ENCODE data around the gene CCIN. TPM values are rescaled to one million over a fixed set of nuclear protein-coding genes. Genes with fewer than 3 reads are reported as not detected.

The CCIN gene
- total and polyA plus RNA-seq, 2 of the 4 experiments (the other 2 are of a cell fraction): 0.80 to 1.1 TPM

GRCh38 chr9:36135741-36136271 lies 33.4 kb upstream of the CCIN start:
- Histone ChIP-seq H2AFZ (replicated peaks; ENCODE audit: low read length, poor library complexity) (peak overlapping the region; percentile 95), H3K9me1 (ENCODE audit: insufficient read depth, low read length) (peaks cover 15% of the 10 kb centered on the region), H3K4me3 (ENCODE audit: insufficient read depth, low read depth, low read length) (peak overlapping the region; percentile 78), H3K4ac (ENCODE audit: low read depth, low read length) (peak overlapping the region; percentile 85), H2BK20ac (ENCODE audit: low read depth, low read length) (0 out of 2 replicates have a peak overlapping the region, but pooled peaks have one; percentile 5), H3K79me1 (ENCODE audit: low read depth in 1 of 2, low read length in 2 of 2) (peaks cover 29 to 39% of the 10 kb centered on the region in 2 experiments), H3K27ac (ENCODE audit: insufficient read depth, low read length) (no peak overlapping the region; the same call in 1 of the 2 replicates), H2BK5ac (ENCODE audit: low read depth, low read length, poor library complexity, severe bottlenecking) (no peak overlapping the region), H4K91ac (ENCODE audit: insufficient read depth, low read depth, low read length) (peak overlapping the region; percentile 21; the same call in 1 of the 2 replicates), H3K4me1 (ENCODE audit: control insufficient read depth, insufficient read depth, low read length) (peaks cover 17% of the 10 kb centered on the region), H3K9me3 (ENCODE audit: control insufficient read depth, insufficient read depth, low read length) (no peaks in the 10 kb centered on the region), H2BK120ac (ENCODE audit: low read depth, low read length) (peak overlapping the region; percentile 68), H3K14ac (replicated peaks; ENCODE audit: low read depth, low read length) (0 out of 2 replicates have a peak overlapping the region, but pooled peaks have one; percentile 6), H2AK9ac (replicated peaks; ENCODE audit: low read depth, low read length, poor library complexity) (peak overlapping the region; percentile 60), H4K20me1 (ENCODE audit: insufficient read depth, low read length) (peaks cover 31% of the 10 kb centered on the region), H2BK15ac (ENCODE audit: low read depth, low read length) (peak overlapping the region; percentile 49; the same call in 1 of the 3 replicates), H4K8ac (ENCODE audit: low read depth in 2 of 2, low read length in 2 of 2) (peak overlapping the region in 1 of 2 experiments; percentile 61; a peak in 1 of 4 replicates), H4K5ac (ENCODE audit: low read depth, low read length) (0 out of 2 replicates have a peak overlapping the region, but pooled peaks have one; percentile 10), H2AK5ac (ENCODE audit: low read depth, low read length) (peak overlapping the region; percentile 66), H3K56ac (ENCODE audit: extremely low read depth, insufficient read depth, low read length) (no peak overlapping the region), H3K9ac (ENCODE audit: low read depth, low read length) (peak overlapping the region; percentile 52), H3K36me3 (ENCODE audit: control insufficient read depth, insufficient read depth, low read length) (peaks cover 3% of the 10 kb centered on the region; the same call in 1 of the 2 replicates), H3K23ac (ENCODE audit: low read depth, low read length) (peak overlapping the region; percentile 71; the same call in 1 of the 2 replicates), H3K4me2 (ENCODE audit: low read depth, low read length) (peak overlapping the region; percentile 81), H3K18ac (ENCODE audit: low read depth, low read length) (no peak overlapping the region), H3K27me3 (ENCODE audit: control insufficient read depth, insufficient read depth, low read length) (no peaks in the 10 kb centered on the region)
- dilution Hi-C loops (cut with HindIII; ENCODE audit: low sequenced_read_pairs, unreplicated experiment) (no loop called here), in situ Hi-C loops (cut with MboI; ENCODE audit: low sequenced_read_pairs) (no loop called here), intact Hi-C loops (cut with micrococcal nuclease) (loop anchor here (2.0 kb wide), 2 partner anchors 27 to 55 kb away; partner anchors contain the start of gene CLTA)
- ChIA-PET POLR2A (ENCODE audit: unreplicated experiment) (no interaction called here), CTCF (no interaction called here)
- DNase-seq (no peak), ATAC-seq (ENCODE audit: low read depth) (no peak)
- 8% methylated on average over 7 of the region's 18 CpGs; no CpG with 5 or more reads in 1 of the 2 experiments for whole genome bisulfite sequencing, 2 experiments (ENCODE audit: extremely low coverage in 2 of 2, insufficient read length in 1 of 2)
- no TSS peak for BruUV-seq (replicated peaks)
- no peak for TF ChIP-seq NFE2L2 (IDR thresholded peaks at IDR 0.05; ENCODE audit: low read depth, low read length)
- TF ChIP-seq CEBPB (IDR thresholded peaks at IDR 0.05; ENCODE audit: low read depth, low read length): no peak
- no peak for TF ChIP-seq FOS (IDR thresholded peaks at IDR 0.05; ENCODE audit: low read depth, low read length)
- no peak for TF ChIP-seq USF2 (IDR thresholded peaks at IDR 0.05; ENCODE audit: low read depth, low read length)
- no peak for TF ChIP-seq MAFK (IDR thresholded peaks at IDR 0.05; ENCODE audit: low read depth, low read length)
- no peak for TF ChIP-seq RAD21 (IDR thresholded peaks at IDR 0.05; ENCODE audit: low read length)
- no peak for TF ChIP-seq RFX5 (IDR thresholded peaks at IDR 0.05; ENCODE audit: low read depth, low read length)
- TF ChIP-seq ELK1 (IDR thresholded peaks at IDR 0.05; ENCODE audit: borderline replicate concordance, low read depth, low read length): no peak
- TF ChIP-seq MXI1 (IDR thresholded peaks at IDR 0.05; ENCODE audit: borderline replicate concordance, low read depth, low read length): no peak
- no peak for TF ChIP-seq CTCF (conservative IDR thresholded peaks at IDR 0.05; ENCODE audit: low read depth, low read length)
- no peak for TF ChIP-seq BHLHE40 (IDR thresholded peaks at IDR 0.05; ENCODE audit: low read depth, low read length)
- no peak for TF ChIP-seq RCOR1 (IDR thresholded peaks at IDR 0.05; ENCODE audit: insufficient replicate concordance, low read length)
- TF ChIP-seq CHD1 (IDR thresholded peaks at IDR 0.05; ENCODE audit: low read depth, low read length): no peak
- no peak for TF ChIP-seq POLR2A (IDR thresholded peaks at IDR 0.05; ENCODE audit: low read depth, low read length)
- TF ChIP-seq SMC3 (IDR thresholded peaks at IDR 0.05; ENCODE audit: low read depth, low read length): no peak
